ENCODE results near the gene RAB8B.

The RAB8B gene

DNA sequence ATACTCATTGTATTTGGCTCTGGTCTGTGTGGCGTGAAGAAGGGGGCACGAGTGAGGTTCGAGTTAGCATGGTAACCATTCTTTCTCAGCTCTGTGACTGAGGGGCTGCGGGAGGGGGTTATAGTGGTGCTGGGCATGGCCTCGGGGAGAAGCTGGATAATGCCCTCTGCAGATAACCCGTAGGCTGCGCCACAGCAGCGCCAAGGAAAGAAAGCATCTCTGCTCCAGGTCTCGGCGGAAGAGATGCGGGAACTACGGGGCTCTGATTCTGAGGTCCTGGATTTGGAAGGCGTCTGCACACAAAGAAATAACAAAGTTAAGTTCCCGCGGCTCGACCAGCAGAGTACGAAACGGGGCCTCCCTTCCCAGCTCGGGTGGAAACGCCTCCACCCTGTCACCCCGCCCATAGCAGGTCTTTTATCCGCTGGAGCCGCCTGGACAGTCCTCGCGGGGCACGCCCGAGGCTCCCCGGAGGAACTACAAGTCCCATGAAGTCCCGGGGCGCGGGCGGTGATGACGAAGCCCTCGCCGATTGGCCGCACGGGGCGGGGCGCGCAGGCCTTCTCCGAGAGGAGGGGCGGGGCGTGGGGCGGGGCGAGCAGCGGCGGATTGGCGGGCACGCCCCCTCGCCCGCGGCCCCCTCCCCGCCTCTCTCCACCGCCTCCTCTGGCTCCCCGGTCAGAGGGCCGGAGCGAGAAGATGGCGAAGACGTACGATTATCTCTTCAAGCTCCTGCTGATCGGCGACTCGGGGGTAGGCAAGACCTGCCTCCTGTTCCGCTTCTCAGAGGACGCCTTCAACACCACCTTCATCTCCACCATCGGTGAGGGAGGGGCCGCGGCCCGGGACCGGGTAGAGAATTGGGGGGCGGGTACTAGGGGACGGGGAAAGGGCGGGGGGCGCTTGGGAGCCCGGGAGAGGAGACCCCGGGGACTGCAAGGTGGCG, at the start of gene RAB8B:
TSS of gene RAB8B (plus strand) at position 681 of the 946 bp plus-strand sequence. CDS start at position 700, 19 bp downstream.
- DNase-seq (ENCODE audit: low read depth in 2 of 2): peak; percentile 95 to 97

DNA sequence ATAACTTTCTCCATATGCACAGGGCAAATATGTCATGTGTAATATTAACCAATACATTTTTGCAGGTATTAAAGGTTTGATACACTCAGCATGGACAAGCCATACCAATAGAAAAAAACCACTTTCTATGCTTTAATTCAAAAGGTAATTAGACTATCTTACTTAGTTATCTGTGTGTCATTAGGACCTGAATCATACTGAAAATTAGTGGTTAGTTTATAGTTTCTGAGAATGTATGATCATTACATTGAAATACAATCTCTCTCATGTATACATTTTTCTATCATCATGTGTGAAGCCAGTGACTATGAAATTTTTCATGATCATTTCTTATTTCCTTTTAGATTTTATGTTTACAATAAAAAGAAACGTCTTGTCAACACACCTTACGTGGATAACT, 48.5 kb upstream of the RAB8B start:
- no peak for DNase-seq (ENCODE audit: low read depth in 2 of 2)

DNA sequence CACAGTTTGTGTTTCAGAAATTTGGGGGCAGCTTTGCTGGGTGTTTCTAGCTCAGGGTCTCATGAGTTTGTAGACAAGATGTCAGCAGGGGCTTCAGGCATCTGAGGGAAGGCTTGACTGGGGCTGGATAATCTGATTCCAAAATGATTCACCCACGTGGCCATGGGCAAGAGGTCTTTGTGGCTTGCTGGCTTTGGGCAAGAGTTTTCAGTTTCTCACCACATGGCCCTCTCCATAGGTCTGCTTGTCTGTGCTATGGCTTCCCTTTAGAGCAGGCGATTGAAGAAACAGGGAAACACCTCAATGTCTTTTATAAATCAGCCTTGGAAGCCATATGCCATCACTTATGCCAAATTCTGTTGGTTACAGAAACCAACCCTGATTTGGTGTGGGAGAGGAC, 44.0 kb upstream of the RAB8B start:
- no peak for DNase-seq (ENCODE audit: low read depth in 2 of 2)

- DNase-seq (ENCODE audit: low read depth in 2 of 2): no peak
These were observed 42.7 kb upstream of the RAB8B start for GRCh38 chr15:63146684-63147083.

DNA sequence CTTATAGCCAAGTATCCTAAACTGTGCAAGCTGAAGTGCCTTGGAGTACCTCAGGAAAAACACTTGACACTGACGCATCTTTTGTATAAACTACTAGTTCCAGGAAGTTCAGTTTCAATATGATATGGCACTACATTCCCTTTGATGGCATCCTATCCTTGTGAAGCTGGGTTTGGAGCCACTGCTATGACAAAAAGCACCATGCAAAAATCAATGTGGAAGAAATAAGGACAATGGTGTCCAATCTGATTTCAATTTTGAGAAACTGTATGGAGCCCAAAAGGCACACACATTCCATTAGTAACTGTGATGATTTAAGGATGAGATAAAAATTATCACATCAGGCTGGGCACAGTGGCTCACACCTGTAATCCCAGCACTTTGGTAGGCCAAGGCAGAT, 37.7 kb upstream of the RAB8B start:
- DNase-seq (ENCODE audit: low read depth in 2 of 2): no peak

DNA sequence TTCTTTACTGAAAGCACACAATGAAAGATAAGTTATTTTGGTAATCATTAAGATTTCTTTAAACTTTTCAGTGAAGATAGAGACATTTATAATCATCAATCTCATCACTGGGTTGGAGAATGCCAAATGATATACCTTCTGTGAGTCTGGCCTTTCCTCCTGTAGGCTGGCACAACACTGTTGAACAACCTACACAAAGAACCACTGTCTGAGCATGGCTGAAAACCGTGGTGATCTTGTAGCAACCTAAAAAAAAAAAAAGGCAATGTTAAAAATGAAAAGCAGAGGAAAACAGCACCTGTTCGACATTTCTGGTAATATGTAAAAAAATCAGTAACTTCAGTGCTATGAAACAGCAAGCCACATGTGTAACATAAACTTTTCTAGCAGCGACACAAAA, 33.9 kb upstream of the RAB8B start:
- DNase-seq (ENCODE audit: low read depth in 2 of 2): no peak

GRCh38 chr15:63156086-63156710, 33.2 kb upstream of the RAB8B start:
- no peak for DNase-seq (ENCODE audit: low read depth in 2 of 2)

DNA sequence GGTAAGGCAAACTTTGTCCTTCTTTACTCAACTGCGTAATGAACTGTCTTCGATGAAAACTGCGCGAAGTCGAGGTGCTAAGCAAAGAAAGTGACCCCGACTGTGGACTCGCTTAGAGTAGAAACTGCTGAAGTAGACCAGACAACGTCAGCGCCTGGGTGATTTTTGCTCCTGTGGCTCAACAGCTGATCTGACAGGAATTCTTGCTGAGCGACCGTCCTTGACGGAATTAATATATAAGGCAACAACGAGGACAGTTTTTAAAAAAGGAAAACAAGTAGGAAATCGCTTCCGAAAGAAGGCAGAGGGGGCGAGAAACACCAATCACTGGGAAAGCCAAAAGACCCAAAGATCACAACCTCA, 32.7 kb upstream of the RAB8B start:
- DNase-seq (ENCODE audit: low read depth in 2 of 2): no peak

GRCh38 chr15:63157118-63157843, 32.1 kb upstream of the RAB8B start, which contains the start of gene RPS27L:
TSS of gene RPS27L (minus strand) at chr15:63157477. CDS start at chr15:63157405, 72 bp downstream.
- peak; percentile 73 to 74 for DNase-seq (ENCODE audit: low read depth in 2 of 2)

DNA sequence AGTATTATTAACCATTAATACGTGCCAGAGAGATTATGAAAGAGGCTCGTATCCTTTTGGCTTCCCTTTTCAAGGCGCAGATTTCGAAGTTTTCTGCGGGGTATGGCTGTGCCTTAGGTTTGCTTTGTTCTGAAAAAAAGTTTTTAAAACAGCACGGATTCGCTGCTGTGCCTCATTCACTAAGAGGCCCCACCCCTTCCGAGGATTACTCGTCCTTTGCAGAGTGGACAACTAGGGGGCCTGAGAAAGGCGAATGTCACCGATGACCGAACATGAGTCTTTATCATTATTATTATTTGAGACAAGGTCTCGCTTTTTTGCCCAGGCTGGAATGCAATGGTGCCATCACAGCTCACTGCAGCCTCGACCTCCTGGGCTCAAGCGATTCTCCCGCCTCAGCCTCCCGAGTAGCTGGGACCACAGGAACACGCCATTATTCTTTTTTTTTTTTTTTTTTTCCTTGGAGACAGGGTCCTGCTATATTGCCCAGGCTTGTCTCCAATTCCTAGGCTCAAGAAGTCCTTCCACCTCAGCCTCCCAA, 31.4 kb upstream of the RAB8B start:
- DNase-seq (ENCODE audit: low read depth in 2 of 2): no peak

DNA sequence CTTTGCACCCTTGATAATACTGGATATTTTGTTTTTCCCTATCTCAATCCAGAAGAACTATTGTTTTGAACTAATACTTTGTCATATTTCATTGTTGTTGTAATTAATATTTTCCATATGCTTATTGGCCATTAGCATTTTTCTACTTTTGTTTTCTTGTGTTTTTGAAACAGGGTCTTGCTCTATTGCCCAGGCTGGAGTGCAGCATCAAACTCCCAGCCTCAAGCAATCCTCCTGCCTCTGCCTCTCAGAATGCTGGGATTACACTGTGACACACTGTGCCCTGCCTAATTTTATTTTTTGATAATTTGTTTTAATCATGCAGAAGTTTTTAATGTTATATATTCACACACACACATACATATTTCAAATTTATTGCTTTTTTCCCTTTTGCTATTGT, 28.8 kb upstream of the RAB8B start:
- no peak for DNase-seq (ENCODE audit: low read depth in 2 of 2)

DNA sequence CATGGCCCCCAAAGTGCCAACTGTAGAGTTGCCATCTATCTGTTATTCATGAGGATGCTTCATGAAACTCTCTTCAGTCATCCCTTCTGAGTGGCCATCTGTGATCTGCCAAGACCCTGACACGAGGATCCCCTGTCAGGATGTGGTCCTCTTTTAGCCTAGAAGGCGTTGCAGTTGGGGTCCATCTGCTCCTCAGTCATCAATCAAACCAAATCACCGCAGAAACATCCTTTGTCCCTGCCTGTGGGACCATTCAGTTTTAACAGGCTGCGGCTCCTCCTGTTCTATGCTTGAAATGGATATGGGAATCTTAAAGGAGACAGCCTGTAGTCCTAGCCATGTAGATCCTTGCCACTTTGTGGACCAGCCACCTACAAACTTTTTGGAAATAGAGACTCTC, 26.2 kb upstream of the RAB8B start:
- no peak for DNase-seq (ENCODE audit: low read depth in 2 of 2)

GRCh38 chr15:63165166-63165859, 24.1 kb upstream of the RAB8B start:
- no peak for DNase-seq (ENCODE audit: low read depth in 2 of 2)

GRCh38 chr15:63166219-63166618, 23.2 kb upstream of the RAB8B start:
- no peak for DNase-seq (ENCODE audit: low read depth in 2 of 2)

DNA sequence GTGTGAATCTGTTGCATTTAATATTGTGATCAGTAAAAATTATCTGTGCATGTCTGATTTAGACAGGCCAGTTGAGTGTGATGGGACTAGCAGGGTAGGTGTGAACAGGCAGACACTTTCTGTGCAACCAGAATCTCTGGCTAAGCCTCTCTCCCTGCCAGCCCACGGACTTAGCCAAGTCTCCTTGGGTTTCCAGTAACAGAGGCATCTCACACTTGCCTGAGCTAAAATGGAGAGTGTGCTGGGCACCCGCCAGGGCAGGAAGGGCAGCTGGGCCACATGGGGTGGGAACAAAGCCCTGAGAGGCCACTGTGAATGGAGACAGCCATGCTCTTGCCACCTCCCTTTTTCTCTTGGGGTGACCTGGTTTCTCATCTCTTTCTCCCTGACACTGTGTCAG, 19.6 kb upstream of the RAB8B start:
- DNase-seq (ENCODE audit: low read depth in 2 of 2): no peak

DNA sequence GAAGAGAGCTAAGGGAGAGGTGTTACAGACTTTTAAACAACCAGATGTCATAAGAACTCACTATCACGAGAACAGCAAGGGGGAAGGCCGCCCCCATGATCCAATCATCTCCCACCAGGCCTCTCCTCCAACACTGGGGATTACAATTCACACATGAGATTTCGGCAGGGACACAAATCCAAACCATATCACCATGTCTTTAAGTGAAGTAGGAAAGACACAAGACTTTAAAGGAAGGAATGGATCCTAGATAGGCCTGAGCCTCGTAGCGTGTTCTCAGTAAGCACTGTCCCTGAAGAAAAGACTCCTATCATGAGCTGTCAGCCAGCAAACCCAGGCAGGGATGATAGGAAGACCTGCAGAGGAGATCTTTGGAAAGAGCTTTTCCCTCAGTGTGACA, 17.0 kb upstream of the RAB8B start:
- DNase-seq (ENCODE audit: low read depth in 2 of 2): no peak

DNA sequence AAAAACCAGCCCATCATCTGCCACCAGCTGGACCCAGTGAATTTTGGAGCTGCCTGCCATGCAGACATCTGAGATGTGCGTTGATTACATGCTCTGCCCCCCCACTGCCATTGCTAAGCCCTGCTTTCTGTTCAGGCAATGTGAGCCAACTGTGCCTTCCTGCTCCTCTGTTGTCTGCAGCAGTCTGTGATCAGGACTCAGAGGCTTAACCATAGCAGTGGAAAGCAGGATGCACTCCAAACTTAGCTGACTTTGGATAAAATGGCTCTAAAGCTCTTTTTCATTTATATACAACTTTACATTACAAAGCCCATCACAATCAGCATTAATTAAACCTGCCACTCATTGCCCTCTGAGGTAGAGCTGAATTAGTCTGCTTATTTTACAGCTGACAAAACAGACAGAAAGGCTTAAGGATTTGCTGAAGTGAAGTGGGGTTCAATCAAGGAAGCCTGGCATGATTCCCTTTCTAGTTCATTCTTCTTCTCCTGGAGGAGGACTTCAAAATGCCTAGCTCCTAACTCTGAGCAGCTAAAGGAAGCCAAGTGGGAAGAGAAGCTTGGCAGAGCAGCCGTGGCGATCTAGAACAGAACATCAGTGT, 16.5 kb upstream of the RAB8B start:
- no peak for DNase-seq (ENCODE audit: low read depth in 2 of 2)

- no peak for DNase-seq (ENCODE audit: low read depth in 2 of 2)
These were observed 13.1 kb upstream of the RAB8B start for GRCh38 chr15:63176302-63176701.

DNA sequence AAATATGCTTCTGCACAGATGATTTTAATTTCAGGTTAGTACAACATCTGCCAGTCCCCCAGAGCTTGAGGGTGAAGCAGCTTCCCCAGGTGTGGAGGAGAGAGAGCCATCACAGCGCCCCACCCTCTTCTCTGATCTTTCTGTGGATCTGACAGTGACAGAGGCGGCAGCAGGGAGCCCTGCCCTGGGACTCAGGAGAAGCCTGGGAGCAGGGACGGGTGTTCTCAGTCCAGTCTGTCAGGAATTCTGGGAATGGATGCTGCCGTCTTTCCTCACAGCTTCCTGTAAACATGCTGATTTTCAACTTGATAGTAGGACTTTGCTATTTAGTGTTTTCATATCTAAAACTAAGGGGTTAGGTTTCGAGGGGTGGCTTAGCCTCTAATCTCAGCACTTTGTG, 11.4 kb upstream of the RAB8B start:
- no peak for DNase-seq (ENCODE audit: low read depth in 2 of 2)

- DNase-seq (ENCODE audit: low read depth in 2 of 2): no peak
These were observed 8.7 kb upstream of the RAB8B start for GRCh38 chr15:63180746-63181145.

- no peak for DNase-seq (ENCODE audit: low read depth in 2 of 2)
These were observed 7.8 kb upstream of the RAB8B start for GRCh38 chr15:63181648-63182047.

All from stimulated activated CD8-positive, alpha-beta memory T cell treated with anti-CD3 and anti-CD28 coated beads, Interleukin-15, amount 100 ng/mL, for 4 hours (primary cell).